Aorta (tissue), 5 donors: ENCODE measurements around the gene ZNF223. TPM values are rescaled to one million over a fixed set of nuclear protein-coding genes. Genes with fewer than 3 reads are reported as not detected.

ENCODE experiments used
- ATAC-seq: fragments of 200-7000 bp; cut with Tn5 transposase; one replicate; pipeline ENCODE4 v1.9.1; 2022; ENCODE audit warnings: moderate library complexity; ENCODE audit not compliant: low FRiP score
- DNase-seq, 2 donors: peaks; one replicate each; pipeline ENCODE4 v3.0.0-alpha.2; 2020
- H3K27ac ChIP-seq, 2 donors: one replicate each; pipeline ENCODE4 v1.5.1; 2013; ENCODE audit warnings: low read length in 2 of 2, mild to moderate bottlenecking in 2 of 2, moderate library complexity in 2 of 2, control low read depth in 1 of 2, inconsistent platforms in 1 of 2, low read depth in 1 of 2
- H3K27me3 ChIP-seq, 2 donors: one replicate each; pipeline ENCODE4 v1.6.1; 2013; ENCODE audit warnings: control low read depth in 1 of 2, low read length in 1 of 2, mild to moderate bottlenecking in 1 of 2, moderate library complexity in 1 of 2; ENCODE audit not compliant: insufficient read depth in 2 of 2, control insufficient read depth in 1 of 2
- H3K36me3 ChIP-seq, 2 donors: one replicate each; pipeline ENCODE4 v1.6.1; 2013; ENCODE audit warnings: control low read depth in 1 of 2, low read length in 1 of 2, mild to moderate bottlenecking in 1 of 2; ENCODE audit not compliant: insufficient read depth in 2 of 2, control insufficient read depth in 1 of 2
- H3K4me1 ChIP-seq, 2 donors: one replicate each; pipeline ENCODE4 v1.6.1; 2013; ENCODE audit warnings: low read length in 2 of 2, control low read depth in 1 of 2, mild to moderate bottlenecking in 1 of 2, moderate library complexity in 1 of 2; ENCODE audit not compliant: insufficient read depth in 2 of 2, control insufficient read depth in 1 of 2
- H3K4me3 ChIP-seq, 2 donors: one replicate each; pipeline ENCODE4 v1.5.1; 2013; ENCODE audit warnings: low read length in 2 of 2, control low read depth in 1 of 2, mild to moderate bottlenecking in 1 of 2
- H3K9me3 ChIP-seq: one replicate; pipeline ENCODE4 v1.6.1; 2013; ENCODE audit warnings: mild to moderate bottlenecking, low read length; ENCODE audit not compliant: control insufficient read depth
- WGBS, 2 donors: extraction: QIAGEN DNeasy Blood & Tissue Kit; methylation state at CpG; one replicate each; pipeline ENCODE4 v1.1.7; 2013; 5-methylcytosine and 5-hydroxymethylcytosine counted together
- intact Hi-C, 2 donors: fragments of 100-400 bp; cut with DNase I; formaldehyde crosslinking; loops; one replicate each; pipeline versions ENCODE4 v1.14.2 to v1.15.0; 2022
- polyA plus RNA-seq, 2 donors: library from polyadenylated mRNA; stranded (reverse); fragments of 200-250 nt; gene quantifications; one replicate each; pipeline ENCODE4 v1.2.3, GENCODE V29; 2013
- total RNA-seq, 2 donors: library from RNA; stranded (reverse); fragmentation: NEBNext Ultra II Directional; extraction: Animal tissue kit (Norgen Biotek cat#: 25700); gene quantifications; one replicate each; pipeline ENCODE4 v1.2.1, GENCODE V29; 2021
- donor health status: healthy with polysubstance abuse.
- donor health status: Bipolar disorder and iron deficiency.
- donor health status: DM: no; HTN: no; CAD: no.
- donor health status: DM: no; HTN: no; CAD: no.
- donor health status: DM: yes; HTN: yes; CAD: no.

The ZNF223 gene
- total and polyA plus RNA-seq, 4 donors, result 3.5 to 6.3 (median 4.2) TPM

DNA sequence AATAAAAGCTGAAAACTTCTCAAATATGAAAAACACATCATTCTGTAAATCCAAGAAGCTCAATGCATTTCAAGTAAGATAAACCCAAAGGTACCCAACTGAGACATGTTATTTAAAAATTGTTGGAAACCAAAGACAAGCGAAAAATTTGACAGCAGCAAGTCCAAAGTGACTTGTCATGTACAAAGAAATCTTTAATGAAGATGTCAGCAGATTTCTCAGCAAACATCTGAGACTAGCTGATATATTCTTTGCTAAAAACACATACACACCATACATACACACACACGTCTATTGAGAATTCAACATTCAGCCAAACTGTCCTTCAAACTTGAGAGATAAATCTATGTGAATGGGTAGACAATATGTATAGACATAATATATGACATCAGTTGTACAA, 32.3 kb upstream of the ZNF223 start:
- WGBS, 2 donors, result 32 to 43% methylated on average over 2 of the region's 2 CpGs
- ATAC-seq, result no peak
- no peaks in the 10 kb centered on the region for H3K4me1 ChIP-seq
- DNase-seq, result no peak
- H3K36me3 ChIP-seq, result no peaks in the 10 kb centered on the region
- H3K27ac ChIP-seq, result no peak overlapping the region
- no peaks in the 10 kb centered on the region for H3K27me3 ChIP-seq
- no peaks in the 10 kb centered on the region for H3K9me3 ChIP-seq
- intact Hi-C loops, result no loop called here
- no peak overlapping the region for H3K4me3 ChIP-seq

DNA sequence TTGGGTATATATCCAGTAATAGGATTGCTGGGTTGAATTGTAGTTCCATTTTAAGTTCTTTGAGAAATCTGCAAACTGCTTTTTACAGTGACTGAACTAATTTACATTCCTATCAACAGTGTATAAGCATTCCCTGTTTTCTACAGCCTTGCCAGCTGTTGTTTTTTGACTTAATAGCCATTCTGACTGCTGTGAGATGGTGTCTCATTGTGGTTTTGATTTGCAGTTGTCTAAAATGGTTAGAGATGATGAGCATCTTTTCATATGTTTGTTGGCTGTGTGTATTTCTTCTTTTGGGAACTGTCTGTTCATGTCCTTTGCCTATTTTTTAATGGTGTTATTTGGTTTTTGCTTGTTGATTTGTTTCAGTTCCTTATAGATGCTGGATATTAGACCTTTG, 30.6 kb upstream of the ZNF223 start:
- H3K4me3 ChIP-seq, result no peak overlapping the region
- no peaks in the 10 kb centered on the region for H3K27me3 ChIP-seq
- no peak overlapping the region for H3K27ac ChIP-seq
- ATAC-seq (no peak), DNase-seq (no peak)
- intact Hi-C loops, result no loop called here
- no peaks in the 10 kb centered on the region for H3K36me3 ChIP-seq
- no peaks in the 10 kb centered on the region for H3K9me3 ChIP-seq
- no peaks in the 10 kb centered on the region for H3K4me1 ChIP-seq

DNA sequence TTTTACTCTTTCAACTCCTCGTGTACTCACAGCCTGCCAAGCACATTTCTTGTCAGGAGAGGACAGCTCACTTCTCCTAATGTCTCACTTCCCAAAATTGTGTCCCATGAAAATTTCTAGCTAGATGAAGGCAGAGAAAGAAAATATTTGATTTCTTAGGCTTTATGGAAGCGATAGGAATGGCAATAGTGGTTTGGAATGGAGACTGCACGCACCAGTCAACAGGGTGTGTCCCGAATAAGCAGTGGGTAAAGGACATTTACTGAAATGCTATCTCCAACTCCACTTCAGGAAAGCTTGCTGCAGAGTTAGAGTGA, 27.0 kb upstream of the ZNF223 start:
- no peak for DNase-seq
- 34 to 36% methylated on average over 4 of the region's 4 CpGs for WGBS, 2 donors
- peak overlapping the region; percentile 92 for H3K4me3 ChIP-seq
- no peak overlapping the region for H3K27ac ChIP-seq
- H3K9me3 ChIP-seq, result peaks cover 10% of the 10 kb centered on the region
- no peak for ATAC-seq
- intact Hi-C loops, result loop anchor here in 1 of 2 donors (2.0 kb wide), 1 partner anchor 26 kb away; no protein-coding TSS in a partner anchor
- no peaks in the 10 kb centered on the region for H3K4me1 ChIP-seq
- H3K36me3 ChIP-seq, result peaks cover 14 to 20% of the 10 kb centered on the region in 2 donors
- H3K27me3 ChIP-seq, result no peaks in the 10 kb centered on the region

- WGBS, 2 donors, result 1% methylated on average over 36 to 37 of the region's 37 CpGs
- no peaks in the 10 kb centered on the region for H3K4me1 ChIP-seq
- intact Hi-C loops, result loop anchor here in 1 of 2 donors (2.0 kb wide), 1 partner anchor 25 kb away; no protein-coding TSS in a partner anchor
Measured at GRCh38 chr19:44025217-44025936, 26.5 kb upstream of the ZNF223 start, which contains the start of gene ZNF222. ZNF222 (plus strand) TSS chr19:44025379; CDS start chr19:44025437, 58 bp downstream.

GRCh38 chr19:44026622-44027021, 25.2 kb upstream of the ZNF223 start:
- H3K36me3 ChIP-seq, result peaks cover 18 to 26% of the 10 kb centered on the region in 2 donors
- H3K9me3 ChIP-seq, result peaks cover 19% of the 10 kb centered on the region
- DNase-seq (no peak), ATAC-seq (no peak)
- intact Hi-C loops, result no loop called here
- 96 to 97% methylated on average over 6 of the region's 6 CpGs for WGBS, 2 donors
- H3K4me3 ChIP-seq, result no peak overlapping the region
- no peaks in the 10 kb centered on the region for H3K27me3 ChIP-seq
- H3K4me1 ChIP-seq, result no peaks in the 10 kb centered on the region
- H3K27ac ChIP-seq, result no peak overlapping the region

More at GRCh38 chr19:44025217-44025936, 26.5 kb upstream of the ZNF223 start, which contains the start of gene ZNF222:
- peaks cover 14 to 20% of the 10 kb centered on the region in 2 donors for H3K36me3 ChIP-seq
- H3K9me3 ChIP-seq, result peaks cover 11% of the 10 kb centered on the region
- H3K27me3 ChIP-seq, result no peaks in the 10 kb centered on the region
- DNase-seq, result peak; percentile 92 to 93
- H3K27ac ChIP-seq, result peak within 1 kb of the TSS in 1 of 2 donors; percentile 26
- peak within 1 kb of the TSS; percentile 92 for H3K4me3 ChIP-seq
- ATAC-seq, result peak; percentile 92

DNA sequence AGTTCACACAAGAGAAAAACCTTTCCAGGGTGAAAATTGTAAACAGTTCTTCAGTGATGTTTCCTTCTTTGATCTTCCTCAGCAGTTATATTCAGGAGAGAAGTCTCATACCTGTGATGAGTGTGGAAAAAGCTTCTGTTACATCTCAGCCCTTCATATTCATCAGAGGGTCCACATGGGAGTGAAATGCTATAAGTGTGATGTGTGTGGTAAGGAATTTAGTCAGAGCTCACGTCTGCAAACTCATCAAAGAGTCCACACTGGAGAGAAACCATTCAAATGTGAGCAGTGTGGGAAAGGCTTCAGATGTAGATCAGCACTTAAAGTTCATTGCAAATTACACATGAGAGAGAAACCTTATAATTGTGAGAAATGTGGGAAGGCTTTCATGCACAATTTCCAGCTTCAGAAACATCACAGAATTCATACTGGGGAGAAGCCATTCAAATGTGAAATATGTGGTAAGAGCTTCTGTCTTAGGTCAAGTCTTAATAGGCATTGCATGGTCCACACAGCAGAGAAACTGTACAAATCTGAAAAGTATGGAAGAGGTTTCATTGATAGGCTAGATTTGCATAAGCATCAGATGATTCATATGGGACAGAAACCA, 19.7 kb upstream of the ZNF223 start:
- Histone ChIP-seq H3K4me1 (no peaks in the 10 kb centered on the region), H3K36me3 (peaks cover 21 to 30% of the 10 kb centered on the region in 2 donors)
- 94 to 96% methylated on average over 1 of the region's 1 CpG for WGBS, 2 donors

GRCh38 chr19:44042147-44042546, 9.7 kb upstream of the ZNF223 start:
- Histone ChIP-seq H3K9me3 (peaks cover 2% of the 10 kb centered on the region), H3K27me3 (no peaks in the 10 kb centered on the region), H3K36me3 (no peaks in the 10 kb centered on the region), H3K4me3 (no peak overlapping the region), H3K4me1 (no peaks in the 10 kb centered on the region), H3K27ac (no peak overlapping the region)
- intact Hi-C loops, result no loop called here
- ATAC-seq (no peak), DNase-seq (no peak)
- whole genome bisulfite sequencing, 2 donors, result 74 to 76% methylated on average over 2 of the region's 2 CpGs

More for the DNA sequence above, 19.7 kb upstream of the ZNF223 start:
- Histone ChIP-seq H3K9me3 (peaks cover 35% of the 10 kb centered on the region), H3K27me3 (no peaks in the 10 kb centered on the region), H3K4me3 (no peak overlapping the region), H3K27ac (no peak overlapping the region)
- DNase-seq (no peak), ATAC-seq (no peak)
- intact Hi-C loops, result no loop called here

- ATAC-seq, result peak; percentile 24
- H3K27ac ChIP-seq, result peak overlapping the region in 1 of 2 donors; percentile 42
- DNase-seq, result no peak
- H3K36me3 ChIP-seq, result peaks cover 0 to 1% of the 10 kb centered on the region in 2 donors
- no peaks in the 10 kb centered on the region for H3K27me3 ChIP-seq
- intact Hi-C loops, result loop anchor here (2.0 to 5.0 kb wide), 2 partner anchors 26 to 49 kb away; partner anchors contain the start of genes ZNF222 (in 1 of the 2) and ZNF230 (in 1 of the 2)
- WGBS, 2 donors, result 10% methylated on average over 21 of the region's 21 CpGs
- peak overlapping the region; percentile 54 to 74 for H3K4me3 ChIP-seq
- peaks cover 0 to 2% of the 10 kb centered on the region in 2 donors for H3K4me1 ChIP-seq
- peaks cover 2% of the 10 kb centered on the region for H3K9me3 ChIP-seq
Measured at GRCh38 chr19:44050740-44051649, 841 bp upstream of the ZNF223 start.
